ENCODE measurements around the gene FRAT1.

GRCh38 chr10:97273700-97274099 is 45.4 kb upstream of the FRAT1 start:
- TF ChIP-seq CTCF (IDR thresholded peaks at IDR 0.05) (no peak), POLR2A (IDR thresholded peaks at IDR 0.05) (no peak)
